Epidermal melanocyte (primary cell): ENCODE data around the gene MCM5.
A peak's percentile ranks its signal among the peaks of the same experiment; 100 is the strongest.
"Not testable (repeated sequence)": the region's sequence is repeated elsewhere in the genome, so short reads cannot be mapped to it uniquely, and the experiment has no call there.

Source experiments
- DNase-seq: peaks from one replicate; pipeline ENCODE4 v3.0.0; 2011; ENCODE audit warnings: low spot score; ENCODE audit not compliant: insufficient read length

The MCM5 gene

DNA sequence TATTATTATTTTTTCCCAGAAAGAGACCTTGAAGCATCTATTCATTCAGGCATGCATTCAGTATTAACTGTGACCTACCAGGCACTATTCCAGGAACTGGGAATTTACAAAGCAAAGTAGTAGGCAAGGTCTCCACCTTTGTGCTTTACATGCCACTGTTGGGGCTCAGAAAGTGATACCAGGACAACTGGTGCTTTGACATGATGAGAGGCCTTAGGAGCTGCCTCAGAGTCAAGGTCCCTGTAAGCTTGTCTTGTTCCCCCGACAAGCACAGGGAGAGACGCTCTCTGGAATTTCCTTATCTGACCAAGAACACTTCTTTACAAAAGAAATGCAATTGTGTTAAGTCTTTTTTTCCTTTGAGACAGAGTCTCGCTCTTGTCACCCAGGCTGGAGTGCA is 21.3 kb upstream of the MCM5 start:
- DNase-seq, result no peak

- no peak for DNase-seq
Measured at GRCh38 chr22:35379146-35379993, 20.6 kb upstream of the MCM5 start.

- DNase-seq, result no peak
Measured at GRCh38 chr22:35380013-35380412, 19.9 kb upstream of the MCM5 start.

- peak; percentile 92 for DNase-seq
Measured at GRCh38 chr22:35380537-35381423, 19.2 kb upstream of the MCM5 start, which contains the start of gene HMOX1. Gene HMOX1 (plus strand): TSS chr22:35381096. CDS start chr22:35381174, 78 bp downstream.

GRCh38 chr22:35381424-35382009 is 18.4 kb upstream of the MCM5 start:
- DNase-seq, result no peak

DNA sequence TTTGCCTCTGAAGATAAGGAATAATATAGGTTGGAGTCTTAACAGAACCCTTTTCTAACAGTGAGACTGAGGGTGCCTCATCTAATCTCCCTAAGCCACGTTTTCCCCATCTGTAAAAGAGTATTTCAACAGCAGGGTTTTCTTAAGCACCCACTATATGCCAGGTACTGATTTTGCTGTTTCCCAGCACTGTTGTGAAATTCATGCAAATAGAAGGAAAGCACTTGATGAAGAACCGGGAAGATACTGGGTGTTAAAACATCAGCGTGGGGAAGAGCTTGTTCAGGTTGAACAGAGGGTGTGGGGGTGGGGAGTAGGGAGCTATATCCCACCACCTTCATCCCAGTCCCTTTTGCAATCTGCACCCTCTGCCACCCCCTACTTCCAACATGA is 16.3 kb upstream of the MCM5 start:
- DNase-seq, result no peak

GRCh38 chr22:35384527-35384926 is 15.4 kb upstream of the MCM5 start:
- no peak for DNase-seq

DNA sequence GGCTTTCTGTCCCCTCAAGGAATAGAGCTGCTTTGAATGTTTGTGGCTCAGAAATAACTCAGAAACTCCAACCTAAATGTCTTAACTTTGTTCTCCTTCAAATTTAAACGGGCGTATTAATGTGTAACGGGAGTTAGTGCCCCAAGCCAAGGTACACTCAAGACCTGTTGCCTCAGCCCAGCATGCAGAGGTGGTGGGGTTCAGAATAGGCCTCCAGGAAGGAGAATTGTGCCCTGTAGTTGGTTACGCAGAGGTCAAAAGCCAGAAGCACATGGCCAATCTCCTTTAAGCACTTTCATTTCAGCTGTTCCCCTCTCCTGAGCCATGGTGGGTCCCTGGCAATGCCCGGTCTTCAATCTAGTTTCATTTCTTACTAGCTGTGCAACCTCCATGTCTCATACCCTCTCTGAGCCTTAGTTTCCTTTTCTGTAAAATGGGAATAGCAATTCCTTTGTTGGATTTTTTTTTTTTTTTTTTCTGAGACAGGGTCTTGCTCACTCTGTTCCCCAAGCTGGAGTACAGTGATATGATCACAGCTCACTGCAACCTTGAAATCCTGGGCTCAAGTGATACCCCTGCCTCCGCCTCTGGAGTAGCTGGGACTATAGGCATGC is 14.9 kb upstream of the MCM5 start:
- no peak for DNase-seq

DNA sequence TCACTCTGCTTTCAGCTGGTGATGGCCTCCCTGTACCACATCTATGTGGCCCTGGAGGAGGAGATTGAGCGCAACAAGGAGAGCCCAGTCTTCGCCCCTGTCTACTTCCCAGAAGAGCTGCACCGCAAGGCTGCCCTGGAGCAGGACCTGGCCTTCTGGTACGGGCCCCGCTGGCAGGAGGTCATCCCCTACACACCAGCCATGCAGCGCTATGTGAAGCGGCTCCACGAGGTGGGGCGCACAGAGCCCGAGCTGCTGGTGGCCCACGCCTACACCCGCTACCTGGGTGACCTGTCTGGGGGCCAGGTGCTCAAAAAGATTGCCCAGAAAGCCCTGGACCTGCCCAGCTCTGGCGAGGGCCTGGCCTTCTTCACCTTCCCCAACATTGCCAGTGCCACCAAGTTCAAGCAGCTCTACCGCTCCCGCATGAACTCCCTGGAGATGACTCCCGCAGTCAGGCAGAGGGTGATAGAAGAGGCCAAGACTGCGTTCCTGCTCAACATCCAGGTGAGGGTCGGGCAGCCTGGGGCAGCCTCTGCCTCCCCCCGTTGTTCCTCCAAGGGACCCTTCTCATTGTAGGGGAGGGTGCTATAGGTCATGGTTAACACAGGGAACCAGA is 13.2 kb upstream of the MCM5 start:
- no peak for DNase-seq

GRCh38 chr22:35390933-35391332 is 9.0 kb upstream of the MCM5 start:
- DNase-seq, result no peak

GRCh38 chr22:35392357-35392756 is 7.6 kb upstream of the MCM5 start:
- no peak for DNase-seq

DNA sequence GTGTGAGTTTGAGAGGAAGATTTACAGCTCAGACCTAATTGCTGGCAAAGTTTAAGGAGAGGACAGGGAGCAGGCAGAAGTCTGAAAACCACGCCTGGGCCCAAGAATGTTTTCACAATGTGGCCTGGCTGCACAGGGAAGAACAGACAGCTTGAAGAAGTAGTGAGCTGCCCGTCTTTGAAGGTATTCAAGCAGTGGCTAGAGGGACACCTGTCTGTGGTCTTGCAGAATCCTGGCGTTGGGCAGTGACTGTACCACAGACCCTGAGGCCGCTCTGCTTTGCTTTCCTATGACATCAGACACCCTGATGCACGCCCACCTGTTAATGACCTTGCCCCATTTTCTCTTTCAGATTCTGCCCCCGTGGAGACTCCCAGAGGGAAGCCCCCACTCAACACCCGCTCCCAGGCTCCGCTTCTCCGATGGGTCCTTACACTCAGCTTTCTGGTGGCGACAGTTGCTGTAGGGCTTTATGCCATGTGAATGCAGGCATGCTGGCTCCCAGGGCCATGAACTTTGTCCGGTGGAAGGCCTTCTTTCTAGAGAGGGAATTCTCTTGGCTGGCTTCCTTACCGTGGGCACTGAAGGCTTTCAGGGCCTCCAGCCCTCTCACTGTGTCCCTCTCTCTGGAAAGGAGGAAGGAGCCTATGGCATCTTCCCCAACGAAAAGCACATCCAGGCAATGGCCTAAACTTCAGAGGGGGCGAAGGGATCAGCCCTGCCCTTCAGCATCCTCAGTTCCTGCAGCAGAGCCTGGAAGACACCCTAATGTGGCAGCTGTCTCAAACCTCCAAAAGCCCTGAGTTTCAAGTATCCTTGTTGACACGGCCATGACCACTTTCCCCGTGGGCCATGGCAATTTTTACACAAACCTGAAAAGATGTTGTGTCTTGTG is 6.6 kb upstream of the MCM5 start:
- no peak for DNase-seq

GRCh38 chr22:35394011-35394312 is 6.0 kb upstream of the MCM5 start:
- no peak for DNase-seq

DNA sequence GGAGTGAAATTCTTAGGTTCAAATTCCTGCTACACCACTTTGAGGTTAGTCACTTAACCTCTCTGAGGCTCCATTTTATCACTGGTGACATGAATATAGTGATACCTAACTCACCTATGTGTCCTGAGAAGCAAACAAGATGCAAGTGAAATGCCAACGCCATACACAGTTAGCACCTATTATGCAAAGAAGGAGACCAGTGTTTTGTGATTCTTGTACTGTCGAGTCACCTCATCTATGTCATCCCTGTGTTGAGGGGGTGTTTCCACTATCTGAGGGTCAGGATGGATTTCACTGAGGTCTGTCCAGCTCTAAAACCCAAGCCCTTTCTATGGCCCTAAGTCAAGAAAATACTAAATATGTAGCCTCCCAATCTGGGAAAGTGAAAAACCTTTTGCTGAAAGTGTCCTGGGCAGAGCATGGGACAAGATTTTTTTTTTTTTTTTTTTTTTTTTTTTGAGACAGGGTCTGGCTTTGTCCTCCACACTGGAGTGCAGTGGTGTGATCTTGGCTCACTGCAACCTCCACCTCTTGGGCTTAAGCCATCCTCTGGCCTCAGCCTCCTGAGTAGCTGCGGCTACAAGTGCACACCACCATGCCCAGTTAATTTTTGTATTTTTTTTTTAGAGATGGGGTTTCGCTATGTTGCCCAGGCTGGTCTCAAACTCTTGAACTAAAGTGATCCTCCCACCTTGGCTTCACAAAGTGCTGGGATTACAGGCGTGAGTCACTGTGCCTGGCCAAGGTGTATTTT is 5.0 kb upstream of the MCM5 start:
- no peak for DNase-seq

- DNase-seq, result not testable (repeated sequence)
Measured at GRCh38 chr22:35396622-35397021, 3.3 kb upstream of the MCM5 start.

GRCh38 chr22:35397095-35397904 is 2.6 kb upstream of the MCM5 start:
- no peak for DNase-seq

DNA sequence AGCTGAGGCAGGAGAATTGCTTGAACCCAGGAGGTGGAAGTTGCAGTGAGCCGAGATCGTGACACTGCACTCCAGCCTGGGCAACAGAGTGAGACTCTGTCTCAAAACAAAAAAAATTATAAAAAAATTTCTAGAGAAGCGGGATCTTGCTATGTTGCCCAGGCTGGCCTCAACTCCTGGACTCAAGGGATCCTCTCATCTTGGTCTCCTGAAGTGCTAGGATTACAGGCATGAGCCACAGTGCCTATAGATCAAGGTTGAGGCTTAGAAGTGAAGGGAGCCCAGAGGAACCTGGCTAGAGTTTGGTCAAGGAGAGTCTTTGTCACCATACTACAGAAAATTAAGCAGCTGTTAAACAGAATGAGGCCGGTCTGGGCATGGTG is 1.4 kb upstream of the MCM5 start:
- DNase-seq, result no peak

DNA sequence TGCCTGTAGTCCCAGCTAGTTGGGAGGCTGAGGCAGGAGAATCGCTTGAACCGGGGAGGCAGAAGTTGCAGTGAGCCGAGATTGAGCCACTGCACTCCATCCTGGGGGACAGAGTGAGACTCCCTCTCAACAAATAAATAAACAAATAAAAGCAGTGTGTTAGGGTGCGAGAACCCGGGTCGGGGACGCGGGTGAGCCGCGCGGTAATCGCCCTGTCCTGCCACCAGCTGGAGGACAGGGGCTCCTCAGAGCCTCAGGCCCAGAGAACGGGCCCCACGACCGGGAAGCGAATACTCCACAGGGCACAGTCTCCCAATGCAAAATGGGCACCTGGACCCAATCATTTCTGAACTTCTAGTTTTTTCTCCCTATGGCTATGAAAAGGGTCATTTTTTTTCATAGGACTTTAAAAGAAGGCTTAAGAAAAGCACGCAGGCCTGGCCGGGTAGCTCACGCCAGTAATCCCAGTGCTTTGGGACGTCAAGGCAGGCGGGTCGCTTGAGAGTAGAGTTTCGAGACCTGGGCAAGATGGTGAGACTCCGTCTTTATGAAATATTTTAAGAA is 744 bp upstream of the MCM5 start:
- no peak for DNase-seq

- no peak for DNase-seq
Measured at GRCh38 chr22:35400501-35400790, 506 bp downstream of the MCM5 start.
